Esophagus squamous epithelium (tissue), 5 donors: ENCODE measurements around the gene MYH14. TPM values are rescaled to one million over a fixed set of nuclear protein-coding genes. Genes with fewer than 3 reads are reported as not detected.

ENCODE experiments used
- DNase-seq: peaks from one replicate; lab custom pipeline; 2025; lab: John Stamatoyannopoulos, UW
- H3K27ac ChIP-seq, 4 donors: fragments of 200-600 bp; sonication (generic); one replicate each; pipeline ENCODE4 v1.5.1; 2016 to 2019; ENCODE audit warnings: mild to moderate bottlenecking in 1 of 4
- H3K27me3 ChIP-seq, 4 donors: fragments of 200-600 bp; sonication (generic); 1 replicate in 3 of 4; 2 replicates in 1 of 4; pipeline versions ENCODE4 v1.5.1 to v1.6.0; 2017 to 2021; ENCODE audit warnings: antibody characterized with exemption in 1 of 4
- H3K36me3 ChIP-seq, 3 donors: fragments of 200-600 bp; sonication (generic); one replicate each; pipeline ENCODE4 v1.5.1; 2016 to 2019
- H3K4me1 ChIP-seq, 3 donors: fragments of 200-600 bp; sonication (generic); one replicate each; pipeline ENCODE4 v1.5.1; 2017 to 2019
- H3K4me3 ChIP-seq, 4 donors: fragments of 200-600 bp; sonication (generic); 1 replicate in 3 of 4; 2 replicates in 1 of 4; pipeline ENCODE4 v1.5.1; 2016 to 2019; ENCODE audit warnings: mild to moderate bottlenecking in 2 of 4, moderate library complexity in 1 of 4
- H3K9me3 ChIP-seq, 3 donors: fragments of 200-600 bp; sonication (generic); one replicate each; pipeline ENCODE4 v1.5.1; 2016 to 2019
- CTCF ChIP-seq, 6 experiments: fragments of 450-650 bp in 4 of 6; fragments of 200-600 bp in 2 of 6; sonication (generic) in 2 of 6; IDR thresholded peaks; one replicate each; pipeline ENCODE4 v1.5.1; 2016 to 2019; ENCODE audit warnings: antibody characterized with exemption in 6 of 6, mild to moderate bottlenecking in 4 of 6, moderate library complexity in 4 of 6
- POLR2A ChIP-seq, 4 donors: fragments of 450-650 bp; IDR thresholded peaks; one replicate each; pipeline ENCODE4 v1.6.1; 2017; ENCODE audit warnings: antibody characterized with exemption in 4 of 4, mild to moderate bottlenecking in 4 of 4, moderate library complexity in 3 of 4
- WGBS, 2 donors: methylation state at CpG; one replicate each; pipeline ENCODE4 v1.1.5; 2018; 5-methylcytosine and 5-hydroxymethylcytosine counted together
- intact Hi-C: fragments of 100-400 bp; cut with DNase I; formaldehyde crosslinking; loops from one replicate; pipeline ENCODE4 v1.15.0; 2022
- total RNA-seq, 4 donors: library from RNA; depleted of rRNA; stranded (reverse); fragments of >200 nt; gene quantifications; one replicate each; pipeline ENCODE4 v1.1.0, GENCODE V29; 2016
- donor health status: DM: yes; HTN: yes; CAD: no.

The MYH14 gene
- total RNA-seq, 4 donors from 2014 or later = 31.1 to 141 (median 39.0) TPM

DNA sequence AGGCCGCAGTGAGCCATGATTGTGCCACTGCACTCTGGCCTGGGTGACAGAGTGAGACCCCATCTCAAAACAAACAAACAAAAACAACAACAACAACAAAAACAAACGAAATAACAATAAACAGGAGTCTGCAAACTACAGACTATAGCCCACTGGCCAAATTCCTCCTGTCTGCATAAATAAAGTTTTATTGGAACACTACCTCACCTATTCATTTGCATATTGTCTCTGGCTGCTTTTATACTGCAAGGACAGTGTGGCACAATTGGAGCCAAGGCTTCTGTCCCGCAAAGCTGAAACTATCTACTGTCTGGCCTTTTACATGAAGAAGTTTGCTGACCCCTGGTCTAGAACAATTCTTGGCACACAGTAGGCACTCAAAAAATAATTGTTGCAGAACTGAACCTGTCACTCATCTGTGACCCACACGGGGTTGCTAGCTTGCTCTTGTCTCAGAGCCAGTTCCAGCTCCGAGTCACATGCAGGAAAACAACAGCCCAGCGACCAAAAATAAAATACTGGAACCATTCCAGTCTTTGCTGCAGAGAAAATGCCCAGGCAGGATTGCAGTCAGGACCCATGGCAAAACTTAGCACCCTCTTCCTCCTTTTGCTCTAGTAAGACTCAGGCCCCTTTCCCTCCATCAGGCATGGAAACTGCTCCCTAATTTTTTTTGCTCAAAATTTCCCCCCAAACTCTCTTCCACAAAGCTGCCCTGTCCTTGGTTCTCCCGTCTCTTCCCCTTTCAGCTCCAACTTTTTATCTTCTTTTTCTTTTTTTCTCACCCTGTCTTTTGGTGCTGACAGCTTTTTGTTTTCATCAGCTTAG lies 4.8 kb upstream of the MYH14 start:
- H3K36me3 ChIP-seq = no peaks in the 10 kb centered on the region
- no peaks in the 10 kb centered on the region for H3K9me3 ChIP-seq
- WGBS, 2 donors = 28 to 36% methylated on average over 6 to 7 of the region's 7 CpGs
- intact Hi-C loops = no loop called here
- DNase-seq = no peak
- H3K4me1 ChIP-seq = peaks cover 5 to 28% (median 13%) of the 10 kb centered on the region in 3 donors
- no peak overlapping the region for H3K4me3 ChIP-seq
- no peak overlapping the region for H3K27ac ChIP-seq
- no peak for TF ChIP-seq CTCF (IDR thresholded peaks at IDR 0.05)
- TF ChIP-seq POLR2A (IDR thresholded peaks at IDR 0.05) = no peak
- H3K27me3 ChIP-seq = peaks cover 0 to 69% (median 2%) of the 10 kb centered on the region in 4 donors

- DNase-seq = no peak
- Histone ChIP-seq H3K9me3 (no peaks in the 10 kb centered on the region), H3K27ac (peak overlapping the region in 1 of 4 donors; percentile 11), H3K36me3 (no peaks in the 10 kb centered on the region), H3K4me3 (no peak overlapping the region), H3K4me1 (peaks cover 5 to 33% (median 15%) of the 10 kb centered on the region in 3 donors), H3K27me3 (peaks cover 0 to 69% (median 8%) of the 10 kb centered on the region in 4 donors)
- no peak for TF ChIP-seq CTCF (IDR thresholded peaks at IDR 0.05)
- no peak for TF ChIP-seq POLR2A (IDR thresholded peaks at IDR 0.05)
- 6 to 27% methylated on average over 5 of the region's 5 CpGs for WGBS, 2 donors
- intact Hi-C loops = no loop called here
Measured at GRCh38 chr19:50199259-50199555, 4.2 kb upstream of the MYH14 start.

DNA sequence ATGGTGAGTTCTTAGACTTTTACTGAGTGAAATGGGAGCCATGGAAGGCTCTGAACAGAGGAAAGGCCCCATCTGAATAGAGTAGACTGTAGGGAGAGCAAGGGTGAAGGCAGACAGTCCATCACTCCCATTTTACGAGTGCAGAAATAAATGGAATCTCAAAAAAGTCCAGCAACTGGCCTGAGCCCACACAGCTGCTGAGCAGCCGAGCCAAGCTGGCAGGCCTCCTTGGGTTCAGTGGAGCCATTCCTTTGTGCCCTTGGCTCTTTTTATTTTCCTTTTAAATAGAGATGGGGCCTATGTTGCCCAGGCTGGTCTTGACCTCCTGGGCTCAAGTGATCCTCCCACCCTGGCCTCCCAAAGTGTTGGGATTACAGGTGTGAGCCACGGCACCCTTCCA lies 1.0 kb upstream of the MYH14 start:
- Histone ChIP-seq H3K36me3 (no peaks in the 10 kb centered on the region), H3K4me1 (peaks cover 5 to 57% (median 15%) of the 10 kb centered on the region in 3 donors), H3K9me3 (no peaks in the 10 kb centered on the region), H3K4me3 (no peak overlapping the region), H3K27ac (no peak overlapping the region), H3K27me3 (peaks cover 0 to 72% (median 14%) of the 10 kb centered on the region in 4 donors)
- DNase-seq = no peak
- intact Hi-C loops = no loop called here
- TF ChIP-seq CTCF (IDR thresholded peaks at IDR 0.05) (no peak), POLR2A (IDR thresholded peaks at IDR 0.05) (no peak)
- WGBS, 2 donors = 61 to 74% methylated on average over 3 of the region's 3 CpGs

GRCh38 chr19:50202962-50203280 lies 501 bp upstream of the MYH14 start:
- DNase-seq = no peak
- no peak for TF ChIP-seq CTCF (IDR thresholded peaks at IDR 0.05)
- TF ChIP-seq POLR2A (IDR thresholded peaks at IDR 0.05) = no peak
- Histone ChIP-seq H3K4me3 (peak overlapping the region in 2 of 4 donors; percentile 66 to 68), H3K36me3 (no peaks in the 10 kb centered on the region), H3K27me3 (peaks cover 0 to 73% (median 14%) of the 10 kb centered on the region in 4 donors), H3K4me1 (peaks cover 5 to 56% (median 15%) of the 10 kb centered on the region in 3 donors), H3K9me3 (no peaks in the 10 kb centered on the region), H3K27ac (no peak overlapping the region)
- intact Hi-C loops = no loop called here
- WGBS, 2 donors = 9 to 35% methylated on average over 13 to 16 of the region's 18 CpGs

- Histone ChIP-seq H3K27ac (peak overlapping the region in 3 of 4 donors; percentile 74 to 87 (median 75)), H3K36me3 (no peaks in the 10 kb centered on the region), H3K4me1 (peaks cover 5 to 45% (median 14%) of the 10 kb centered on the region in 3 donors), H3K27me3 (peaks cover 0 to 76% (median 14%) of the 10 kb centered on the region in 4 donors), H3K4me3 (peak overlapping the region; percentile 43 to 68 (median 56)), H3K9me3 (no peaks in the 10 kb centered on the region)
- 49 to 51% methylated on average over 6 to 7 of the region's 7 CpGs for WGBS, 2 donors
- TF ChIP-seq CTCF (IDR thresholded peaks at IDR 0.05) (no peak), POLR2A (IDR thresholded peaks at IDR 0.05) (no peak)
- DNase-seq = no peak
- intact Hi-C loops = no loop called here
Measured at GRCh38 chr19:50204081-50204428, 633 bp downstream of the MYH14 start.
